HL-60 (cell line): ENCODE results near the gene BGLAP.
A peak's percentile ranks its signal among the peaks of the same experiment; 100 is the strongest.

Source experiments
- DNase-seq, 2 experiments: peaks; one replicate each; pipeline ENCODE4 v3.0.0-alpha.2; 2010 to 2020; ENCODE audit warnings: low read depth in 1 of 2, low spot score in 1 of 2
- H3K27ac ChIP-seq: fragments of 250-450 bp; sonication (Bioruptor Pico); replicated peaks from 2 replicates; pipeline ENCODE4 v1.5.1; 2020; ENCODE audit warnings: mild to moderate bottlenecking, moderate library complexity
- H3K27me3 ChIP-seq: fragments of 250-450 bp; sonication (Bioruptor Pico); 2 replicates; pipeline ENCODE4 v1.5.1; 2021; ENCODE audit warnings: mild to moderate bottlenecking, moderate library complexity; ENCODE audit not compliant: insufficient read depth, poor library complexity, severe bottlenecking
- H3K4me3 ChIP-seq: replicated peaks from 2 replicates; pipeline ENCODE4 v1.5.1; 2011; ENCODE audit warnings: mild to moderate bottlenecking, control low read depth, low read length; ENCODE audit not compliant: insufficient read depth
- CTCF ChIP-seq: IDR thresholded peaks from one replicate; pipeline ENCODE4 v1.5.1; 2011; ENCODE audit warnings: low read length, control low read depth, inconsistent platforms; ENCODE audit not compliant: insufficient read depth
- GABPA ChIP-seq: IDR thresholded peaks from 2 replicates; pipeline ENCODE4 v1.6.1; 2012; ENCODE audit warnings: low read depth
- POLR2AphosphoS5 ChIP-seq: IDR thresholded peaks from 2 replicates; pipeline ENCODE4 v1.6.1; 2012; ENCODE audit warnings: low read depth
- REST ChIP-seq: IDR thresholded peaks from 2 replicates; pipeline ENCODE4 v1.6.1; 2012; ENCODE audit warnings: low read depth; ENCODE audit not compliant: insufficient replicate concordance
- SPI1 ChIP-seq: IDR thresholded peaks from 2 replicates; pipeline ENCODE4 v1.6.1; 2012; ENCODE audit warnings: low read depth, mild to moderate bottlenecking, borderline replicate concordance

BGLAP gene

GRCh38 chr1:156244126-156244525, 2.1 kb downstream of the BGLAP start:
- DNase-seq = no peak
- TF ChIP-seq REST (no peak), CTCF (no peak), GABPA (no peak), POLR2AphosphoS5 (no peak), SPI1 (no peak)
- Histone ChIP-seq H3K27me3 (no peaks in the 10 kb centered on the region), H3K27ac (no peak overlapping the region), H3K4me3 (no peak overlapping the region)

- no peak overlapping the region for H3K27ac ChIP-seq
- H3K4me3 ChIP-seq = no peak overlapping the region
- H3K27me3 ChIP-seq = no peaks in the 10 kb centered on the region
- DNase-seq = no peak
- TF ChIP-seq CTCF = no peak
- no peak for TF ChIP-seq REST
- TF ChIP-seq POLR2AphosphoS5 = no peak
- no peak for TF ChIP-seq GABPA
- no peak for TF ChIP-seq SPI1
Measured at GRCh38 chr1:156244712-156245111, 2.7 kb downstream of the BGLAP start.

DNA sequence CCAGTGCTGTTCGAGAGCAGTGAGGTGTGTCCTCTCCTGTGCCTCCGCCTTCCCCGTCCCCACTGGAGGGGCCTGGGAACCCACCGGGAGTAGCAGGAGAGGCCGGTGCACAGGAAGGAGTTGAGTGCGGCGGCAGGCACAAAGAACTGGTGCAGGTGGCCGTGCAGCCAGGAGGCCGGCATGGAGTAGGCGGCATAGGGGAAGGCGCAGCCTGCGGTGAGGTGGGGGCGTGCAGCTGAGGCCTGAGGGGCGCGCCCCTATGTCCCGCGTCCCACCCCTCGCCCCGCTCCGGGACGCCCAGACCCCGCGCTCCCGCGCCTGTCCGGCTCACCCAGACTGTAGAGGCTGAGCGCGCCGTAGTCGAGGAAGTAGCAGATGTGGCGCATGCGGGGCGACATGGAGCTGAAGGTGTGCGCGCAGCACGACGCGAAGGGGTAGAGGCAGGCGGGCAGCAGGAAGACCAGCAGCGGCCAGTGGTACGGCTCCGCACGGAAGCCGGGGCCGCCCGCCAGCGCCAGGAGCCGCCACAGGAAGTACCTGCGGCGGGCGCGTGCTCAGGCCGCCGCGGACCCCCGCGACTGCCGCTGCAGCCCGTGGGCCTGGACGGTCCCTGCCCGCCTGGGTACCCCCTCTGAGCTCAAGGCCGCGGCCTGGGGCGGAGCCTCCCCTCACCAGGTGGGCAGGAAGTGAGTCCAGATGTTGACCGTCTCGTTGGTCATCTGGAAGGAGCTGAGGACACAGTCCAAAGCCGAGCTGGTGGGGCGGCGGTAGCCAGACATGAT, 3.7 kb downstream of the BGLAP start:
- Histone ChIP-seq H3K27me3 (no peaks in the 10 kb centered on the region), H3K4me3 (peak overlapping the region; percentile 21), H3K27ac (no peak overlapping the region)
- no peak for TF ChIP-seq SPI1
- peak; percentile 49 for TF ChIP-seq POLR2AphosphoS5
- DNase-seq = peak; percentile 39 to 53

GRCh38 chr1:156246241-156246780, 4.3 kb downstream of the BGLAP start:
- Histone ChIP-seq H3K4me3 (no peak overlapping the region), H3K27me3 (no peaks in the 10 kb centered on the region), H3K27ac (no peak overlapping the region)
- TF ChIP-seq REST (no peak), SPI1 (no peak), CTCF (no peak), GABPA (no peak), POLR2AphosphoS5 (no peak)
- DNase-seq = no peak
